Effector memory CD4-positive, alpha-beta T cell (primary cell): ENCODE results near the gene CYP2B6.
"Not testable (repeated sequence)": the region's sequence is repeated elsewhere in the genome, so short reads cannot be mapped to it uniquely, and the experiment has no call there.

ENCODE experiments used
- DNase-seq, 3 donors: peaks; one replicate each; pipeline ENCODE4 v3.0.0-alpha.2; 2020
- H3K27ac ChIP-seq: 2 replicates; pipeline ENCODE4 v1.7.0; 2013; ENCODE audit warnings: mild to moderate bottlenecking, low read length, moderate library complexity; ENCODE audit not compliant: insufficient read depth, poor library complexity, severe bottlenecking
- H3K27me3 ChIP-seq: replicated peaks from 2 replicates; pipeline ENCODE4 v1.7.0; 2013; ENCODE audit warnings: mild to moderate bottlenecking, low read length; ENCODE audit not compliant: insufficient read depth, control insufficient read depth, poor library complexity, severe bottlenecking
- H3K36me3 ChIP-seq: 2 replicates; pipeline ENCODE4 v1.7.0; 2013; ENCODE audit warnings: mild to moderate bottlenecking, low read length, moderate library complexity; ENCODE audit not compliant: control insufficient read depth, insufficient read depth
- H3K4me1 ChIP-seq: 2 replicates; pipeline ENCODE4 v1.7.0; 2013; ENCODE audit warnings: low read length, mild to moderate bottlenecking; ENCODE audit not compliant: control insufficient read depth, insufficient read depth, poor library complexity, severe bottlenecking
- H3K4me3 ChIP-seq: 2 replicates; pipeline ENCODE4 v1.7.0; 2013; ENCODE audit warnings: low read length, low read depth, mild to moderate bottlenecking; ENCODE audit not compliant: insufficient read depth, poor library complexity, severe bottlenecking
- H3K9me3 ChIP-seq: 2 replicates; pipeline ENCODE4 v1.7.0; 2013; ENCODE audit warnings: mild to moderate bottlenecking, low read length, moderate library complexity; ENCODE audit not compliant: control insufficient read depth

CYP2B6 gene

DNA sequence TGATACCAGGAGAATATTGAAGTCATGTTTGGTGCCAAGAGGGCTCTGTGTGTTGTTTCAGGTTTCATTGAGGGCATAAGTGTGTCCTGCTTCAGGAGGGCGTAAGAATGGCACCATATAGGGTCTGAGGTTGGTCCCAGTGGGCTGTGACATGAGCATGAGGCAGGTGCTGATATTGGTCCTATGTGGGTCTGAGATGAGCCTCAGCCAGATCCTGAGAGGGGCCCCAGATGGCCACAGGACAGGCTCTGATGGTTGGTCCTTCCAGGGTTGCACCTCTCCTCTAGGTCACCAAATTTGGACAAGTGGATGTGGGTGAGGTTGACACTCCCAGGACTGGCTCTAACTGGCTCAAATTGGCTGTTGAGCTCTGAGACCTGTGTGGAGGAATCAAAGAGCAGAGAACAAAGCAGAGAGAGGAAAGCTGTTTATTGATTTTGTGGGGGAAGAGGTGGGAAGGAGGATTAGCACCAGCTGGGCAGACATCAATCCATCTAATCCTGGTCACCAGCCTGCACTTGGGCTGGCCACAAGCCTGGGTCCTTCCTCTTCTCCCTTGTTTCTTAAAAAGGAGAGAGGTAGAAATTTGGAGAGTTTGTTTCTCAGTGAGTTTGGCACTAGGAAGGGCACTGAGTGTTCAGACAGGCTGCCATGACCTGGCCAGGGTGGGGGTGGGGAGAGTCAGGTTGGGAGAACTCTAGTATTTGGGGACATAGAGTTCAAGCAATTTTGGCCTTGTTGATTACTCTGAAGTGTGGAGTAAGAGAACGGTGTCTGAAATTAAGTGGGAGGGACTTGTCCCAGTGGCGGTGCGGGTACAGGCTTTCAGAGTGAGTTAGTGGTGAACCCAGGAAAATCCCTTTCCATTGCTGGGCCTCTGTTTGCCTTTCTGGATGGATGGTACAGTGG, 38.7 kb downstream of the CYP2B6 start:
- no peaks in the 10 kb centered on the region for H3K4me1 ChIP-seq
- H3K36me3 ChIP-seq = no peaks in the 10 kb centered on the region
- DNase-seq = no peak
- no peaks in the 10 kb centered on the region for H3K27me3 ChIP-seq
- H3K4me3 ChIP-seq = no peak overlapping the region
- H3K27ac ChIP-seq = no peak overlapping the region
- H3K9me3 ChIP-seq = no peaks in the 10 kb centered on the region

DNA sequence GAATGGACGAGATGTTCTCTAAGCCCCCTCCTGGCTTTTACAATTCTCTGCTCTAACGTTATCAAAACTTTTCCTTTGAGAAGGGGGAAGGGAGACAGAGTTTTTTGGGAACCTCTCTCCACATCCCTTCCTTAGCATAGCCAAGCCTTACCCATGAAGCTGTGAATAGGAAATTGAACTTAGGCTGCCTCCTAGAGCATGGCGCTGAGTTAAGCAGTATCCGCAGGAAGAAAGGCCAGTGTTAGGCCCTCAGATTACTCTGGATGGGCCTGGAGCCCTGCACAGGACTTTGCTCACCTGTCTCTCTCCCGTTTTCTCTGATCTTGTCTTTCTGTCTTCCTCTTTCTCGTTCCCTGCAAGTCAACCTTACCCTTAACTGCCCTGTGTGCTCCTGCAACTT, 39.6 kb downstream of the CYP2B6 start:
- Histone ChIP-seq H3K9me3 (no peaks in the 10 kb centered on the region), H3K4me3 (no peak overlapping the region), H3K27me3 (no peaks in the 10 kb centered on the region), H3K27ac (no peak overlapping the region), H3K4me1 (no peaks in the 10 kb centered on the region), H3K36me3 (no peaks in the 10 kb centered on the region)
- no peak for DNase-seq

DNA sequence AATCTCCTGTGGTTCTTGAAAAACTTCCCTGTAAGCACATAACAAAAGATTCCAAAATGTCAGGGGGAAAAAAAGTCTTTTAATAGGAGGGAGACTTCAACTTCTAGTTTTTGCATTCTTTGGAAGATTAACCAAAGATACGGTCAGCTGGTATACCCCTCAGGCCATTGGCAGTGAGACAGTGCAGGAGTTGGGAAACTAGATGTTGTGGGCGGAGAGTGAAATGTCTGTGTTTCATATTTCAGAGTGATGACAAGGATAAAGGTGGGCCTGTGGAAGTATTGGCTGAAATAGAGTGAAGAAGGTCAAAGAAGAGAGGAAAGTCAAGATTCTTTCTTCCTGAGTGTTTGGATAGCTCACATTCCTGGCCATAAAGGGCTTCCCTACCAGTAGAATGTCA, 40.8 kb downstream of the CYP2B6 start:
- H3K36me3 ChIP-seq = no peaks in the 10 kb centered on the region
- H3K27me3 ChIP-seq = no peaks in the 10 kb centered on the region
- no peak overlapping the region for H3K27ac ChIP-seq
- no peaks in the 10 kb centered on the region for H3K9me3 ChIP-seq
- no peaks in the 10 kb centered on the region for H3K4me1 ChIP-seq
- no peak overlapping the region for H3K4me3 ChIP-seq
- no peak for DNase-seq

DNA sequence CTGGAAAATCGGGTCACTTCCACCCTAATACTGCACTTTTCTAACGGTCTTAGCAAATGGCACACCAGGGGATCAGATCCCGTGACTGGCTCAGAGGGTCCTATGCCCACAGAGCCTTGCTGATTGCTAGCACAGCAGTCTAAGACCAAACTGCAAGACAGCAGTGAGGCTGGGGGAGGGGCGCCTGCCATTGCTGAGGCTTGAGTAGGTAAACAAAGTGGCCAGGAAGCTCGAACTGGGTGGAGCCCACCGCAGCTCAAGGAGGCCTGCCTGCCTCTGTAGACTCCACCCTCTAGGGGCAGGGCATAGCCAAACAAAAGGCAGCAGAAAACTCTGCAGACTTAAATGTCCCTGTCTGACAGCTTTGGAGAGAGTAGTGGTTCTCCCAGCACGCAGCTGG, 42.2 kb downstream of the CYP2B6 start:
- H3K4me1 ChIP-seq, H3K4me3 ChIP-seq, H3K27ac ChIP-seq, H3K36me3 ChIP-seq, H3K27me3 ChIP-seq, DNase-seq, H3K9me3 ChIP-seq: not testable (repeated sequence)

DNA sequence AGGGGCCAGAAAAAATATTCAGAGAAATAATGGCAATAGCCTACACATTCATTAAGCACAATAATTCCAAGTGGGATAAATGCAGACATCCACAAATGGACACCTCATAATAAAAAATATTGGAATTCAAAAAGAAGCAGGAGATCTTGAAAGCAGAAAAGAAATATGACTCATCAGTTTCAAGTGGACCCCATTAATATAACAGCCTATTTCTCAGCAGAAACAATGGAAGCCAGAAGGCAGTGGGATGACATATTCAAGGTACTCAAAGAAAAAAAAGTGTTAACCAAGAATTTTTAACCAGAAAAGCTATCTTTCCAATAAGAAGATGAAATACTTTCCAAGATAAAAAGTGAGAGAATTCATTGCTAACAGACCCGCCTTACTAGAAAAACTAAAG, 48.7 kb downstream of the CYP2B6 start:
- no peak for DNase-seq
- no peaks in the 10 kb centered on the region for H3K36me3 ChIP-seq
- H3K4me1 ChIP-seq = no peaks in the 10 kb centered on the region
- no peaks in the 10 kb centered on the region for H3K9me3 ChIP-seq
- H3K4me3 ChIP-seq = no peak overlapping the region
- no peaks in the 10 kb centered on the region for H3K27me3 ChIP-seq
- no peak overlapping the region for H3K27ac ChIP-seq

DNA sequence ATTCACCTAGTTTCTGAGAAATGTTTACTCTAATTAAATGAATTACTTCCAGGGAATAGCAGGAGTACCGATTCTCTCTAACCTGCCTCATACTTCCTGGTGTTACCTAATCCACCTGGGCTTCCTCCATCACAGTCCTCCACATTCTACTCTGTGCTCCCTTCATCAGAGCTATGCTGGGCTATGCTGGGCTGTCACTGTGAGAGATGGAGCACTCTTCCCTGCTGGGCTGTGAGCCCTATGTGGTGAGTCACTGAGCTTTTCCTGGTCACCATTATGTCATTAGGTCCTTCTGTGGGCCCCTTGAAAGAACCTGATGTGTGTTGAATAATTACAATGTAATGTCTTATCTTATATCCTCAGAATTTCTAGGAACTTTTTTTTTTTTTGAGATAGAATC, 54.0 kb downstream of the CYP2B6 start:
- not testable (repeated sequence) for H3K36me3 ChIP-seq, H3K27ac ChIP-seq, H3K4me3 ChIP-seq, H3K27me3 ChIP-seq, H3K4me1 ChIP-seq, DNase-seq, H3K9me3 ChIP-seq

DNA sequence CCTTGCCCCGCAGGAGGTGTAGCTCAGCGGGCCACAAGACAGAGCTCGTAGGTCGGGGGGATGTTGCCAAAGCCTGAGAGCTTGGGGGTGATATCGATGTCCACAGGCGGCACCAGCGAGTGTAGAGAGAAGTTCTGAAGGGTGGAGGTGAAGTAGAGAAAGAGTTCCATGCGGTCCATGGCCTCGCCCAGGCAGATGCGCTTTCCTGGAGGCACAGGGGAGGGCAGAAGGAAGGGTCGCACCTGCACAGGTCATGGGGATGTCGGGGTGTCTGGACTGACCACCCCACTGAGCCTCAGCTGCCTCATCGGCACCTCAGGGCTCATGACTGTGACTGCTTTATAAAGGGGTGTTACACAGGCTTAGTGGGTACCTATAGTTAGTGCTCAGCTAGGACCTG, 59.3 kb downstream of the CYP2B6 start:
- Histone ChIP-seq H3K4me3 (no peak overlapping the region), H3K27ac (no peak overlapping the region), H3K4me1 (no peaks in the 10 kb centered on the region), H3K36me3 (no peaks in the 10 kb centered on the region), H3K27me3 (no peaks in the 10 kb centered on the region), H3K9me3 (no peaks in the 10 kb centered on the region)
- DNase-seq = no peak

DNA sequence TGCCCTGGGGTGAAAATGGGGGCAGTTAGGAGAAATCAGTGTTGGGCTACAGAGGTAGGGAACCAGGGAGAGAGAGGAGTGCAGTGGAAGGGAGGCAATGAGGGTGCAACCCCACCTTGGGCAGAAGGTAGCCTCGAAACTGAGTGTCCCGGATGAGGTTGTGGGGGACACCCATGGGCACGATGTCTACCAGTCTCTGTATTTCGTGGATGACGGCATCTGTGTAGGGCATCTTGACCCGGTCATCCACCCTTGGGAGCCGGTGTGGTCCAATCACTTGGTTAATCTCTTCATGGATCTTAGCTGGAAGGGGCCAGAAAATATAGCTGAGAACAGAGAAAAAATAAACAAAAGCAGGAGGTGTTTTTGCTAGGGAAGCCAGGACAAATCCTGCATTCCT, 61.1 kb downstream of the CYP2B6 start:
- not testable (repeated sequence) for H3K9me3 ChIP-seq, H3K4me1 ChIP-seq, H3K4me3 ChIP-seq, H3K36me3 ChIP-seq, H3K27me3 ChIP-seq, DNase-seq, H3K27ac ChIP-seq

DNA sequence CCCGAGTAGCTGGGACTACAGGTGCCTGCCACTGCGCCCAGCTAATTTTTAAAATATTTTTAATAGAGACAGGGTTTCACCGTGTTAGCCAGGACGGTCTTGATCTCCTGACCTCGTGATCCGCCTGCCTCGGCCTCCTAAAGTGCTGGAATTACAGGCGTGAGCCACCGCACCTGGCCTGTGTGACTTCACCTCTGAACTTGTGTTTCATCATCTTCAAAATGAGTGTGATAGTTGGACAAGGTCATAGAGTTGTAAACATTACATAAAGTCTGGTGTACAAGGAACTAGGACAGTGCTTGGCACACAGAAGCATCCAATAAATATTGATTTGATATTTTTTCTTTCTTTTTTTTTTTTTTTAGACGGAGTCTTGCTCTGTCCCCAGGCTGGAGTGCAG, 62.2 kb downstream of the CYP2B6 start:
- H3K27me3 ChIP-seq, H3K9me3 ChIP-seq, H3K27ac ChIP-seq, DNase-seq, H3K4me1 ChIP-seq, H3K36me3 ChIP-seq, H3K4me3 ChIP-seq: not testable (repeated sequence)

DNA sequence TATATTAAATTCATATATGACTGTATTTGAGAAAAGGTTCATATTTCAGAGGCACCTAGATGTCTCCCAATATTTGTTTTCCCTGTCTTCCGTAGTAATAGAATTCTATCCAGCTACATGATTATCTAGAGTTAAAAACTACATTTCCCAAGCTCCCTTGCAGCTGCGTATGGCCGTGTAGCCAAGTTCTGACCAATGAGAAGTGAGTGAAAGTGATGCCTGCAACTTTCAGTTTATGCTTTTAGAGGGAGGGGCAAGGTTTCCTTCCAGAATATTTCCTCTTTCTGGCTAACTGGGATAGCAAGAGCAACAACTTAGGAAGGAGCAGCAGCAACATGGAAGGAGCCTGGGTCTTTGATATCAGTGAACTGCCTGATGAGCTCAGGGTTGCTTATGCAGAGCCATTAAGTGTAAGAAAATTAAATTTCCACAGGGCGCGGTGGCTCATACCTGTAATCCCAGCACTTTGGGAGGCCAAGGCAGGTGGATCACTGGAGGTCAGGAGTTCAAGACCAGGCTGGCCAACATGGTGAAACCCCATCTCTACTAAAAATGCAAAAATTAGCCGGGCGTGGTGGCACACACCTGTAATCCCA, 74.0 kb downstream of the CYP2B6 start:
- H3K36me3 ChIP-seq = no peaks in the 10 kb centered on the region
- no peaks in the 10 kb centered on the region for H3K9me3 ChIP-seq
- H3K4me1 ChIP-seq = no peaks in the 10 kb centered on the region
- no peak overlapping the region for H3K4me3 ChIP-seq
- no peak for DNase-seq
- H3K27ac ChIP-seq = no peak overlapping the region
- H3K27me3 ChIP-seq = no peaks in the 10 kb centered on the region
